ENCODE measurements around the gene MYO1H.
"Not testable (repeated sequence)": the region's sequence is repeated elsewhere in the genome, so short reads cannot be mapped to it uniquely, and the experiment has no call there.

Gene MYO1H

GRCh38 chr12:109473006-109473405 is 125.3 kb downstream of the MYO1H start:
- Histone ChIP-seq H3K4me1 (ENCODE audit: control insufficient read depth, insufficient read depth, low read length, poor library complexity, severe bottlenecking) (peaks cover 33% of the 10 kb centered on the region), H3K9me3 (ENCODE audit: control insufficient read depth, low read length) (no peaks in the 10 kb centered on the region), H3K27ac (ENCODE audit: low read depth, low read length, severe bottlenecking) (peak overlapping the region; percentile 16), H3K36me3 (ENCODE audit: control insufficient read depth, insufficient read depth, low read length) (peaks cover 73% of the 10 kb centered on the region), H3K4me3 (ENCODE audit: extremely low read depth, insufficient read depth, low read length, poor library complexity, severe bottlenecking) (no peak overlapping the region)
- WGBS, 2 experiments (ENCODE audit: insufficient coverage in 2 of 2) = 92 to 100% methylated on average over 1 to 2 of the region's 3 CpGs

GRCh38 chr12:109473526-109474270 is 126.0 kb downstream of the MYO1H start:
- WGBS, 2 experiments (ENCODE audit: insufficient coverage in 2 of 2) = 95 to 96% methylated on average over 13 to 15 of the region's 16 CpGs
- Histone ChIP-seq H3K27ac (ENCODE audit: low read depth, low read length, severe bottlenecking) (peak overlapping the region; percentile 16), H3K36me3 (ENCODE audit: control insufficient read depth, insufficient read depth, low read length) (peaks cover 66% of the 10 kb centered on the region), H3K4me1 (ENCODE audit: control insufficient read depth, insufficient read depth, low read length, poor library complexity, severe bottlenecking) (peaks cover 33% of the 10 kb centered on the region)
- not testable (repeated sequence) for H3K4me3 ChIP-seq (ENCODE audit: extremely low read depth, insufficient read depth, low read length, poor library complexity, severe bottlenecking); H3K9me3 ChIP-seq (ENCODE audit: control insufficient read depth, low read length)

GRCh38 chr12:109475121-109475520 is 127.4 kb downstream of the MYO1H start:
- WGBS, 2 experiments (ENCODE audit: insufficient coverage in 2 of 2) = 92 to 100% methylated on average over 3 to 4 of the region's 7 CpGs
- H3K4me1 ChIP-seq (ENCODE audit: control insufficient read depth, insufficient read depth, low read length, poor library complexity, severe bottlenecking) = peaks cover 35% of the 10 kb centered on the region
- H3K4me3 ChIP-seq (ENCODE audit: extremely low read depth, insufficient read depth, low read length, poor library complexity, severe bottlenecking) = peak overlapping the region; percentile 96
- H3K36me3 ChIP-seq (ENCODE audit: control insufficient read depth, insufficient read depth, low read length) = peaks cover 52% of the 10 kb centered on the region
- H3K27ac ChIP-seq (ENCODE audit: low read depth, low read length, severe bottlenecking) = no peak overlapping the region
- no peaks in the 10 kb centered on the region for H3K9me3 ChIP-seq (ENCODE audit: control insufficient read depth, low read length)

GRCh38 chr12:109475993-109476806 is 128.5 kb downstream of the MYO1H start:
- H3K9me3 ChIP-seq (ENCODE audit: control insufficient read depth, low read length) = no peaks in the 10 kb centered on the region
- 18 to 22% methylated on average over 16 to 19 of the region's 19 CpGs for whole genome bisulfite sequencing, 2 experiments (ENCODE audit: insufficient coverage in 2 of 2)
- peak overlapping the region; percentile 92 for H3K27ac ChIP-seq (ENCODE audit: low read depth, low read length, severe bottlenecking)
- H3K4me1 ChIP-seq (ENCODE audit: control insufficient read depth, insufficient read depth, low read length, poor library complexity, severe bottlenecking) = peaks cover 35% of the 10 kb centered on the region
- peak overlapping the region; percentile 96 for H3K4me3 ChIP-seq (ENCODE audit: extremely low read depth, insufficient read depth, low read length, poor library complexity, severe bottlenecking)
- H3K36me3 ChIP-seq (ENCODE audit: control insufficient read depth, insufficient read depth, low read length) = peaks cover 41% of the 10 kb centered on the region

- WGBS, 2 experiments (ENCODE audit: insufficient coverage in 2 of 2) = 0% methylated on average over 2 to 8 of the region's 11 CpGs
- Histone ChIP-seq H3K9me3 (ENCODE audit: control insufficient read depth, low read length) (no peaks in the 10 kb centered on the region), H3K4me1 (ENCODE audit: control insufficient read depth, insufficient read depth, low read length, poor library complexity, severe bottlenecking) (peaks cover 35% of the 10 kb centered on the region), H3K36me3 (ENCODE audit: control insufficient read depth, insufficient read depth, low read length) (peaks cover 35% of the 10 kb centered on the region), H3K4me3 (ENCODE audit: extremely low read depth, insufficient read depth, low read length, poor library complexity, severe bottlenecking) (peak overlapping the region; percentile 96), H3K27ac (ENCODE audit: low read depth, low read length, severe bottlenecking) (peak overlapping the region; percentile 92)
Observed at GRCh38 chr12:109476807-109477184, 129.1 kb downstream of the MYO1H start.

GRCh38 chr12:109477185-109477962 is 129.7 kb downstream of the MYO1H start, which contains the start of the genes KCTD10 and UBE3B:
TSS of gene KCTD10 (minus strand) at chr12:109477300. CDS start at chr12:109477262, 38 bp downstream.
TSS of gene UBE3B (plus strand) at chr12:109477634. CDS start at chr12:109483552, 5,918 bp downstream.
- 0 to 1% methylated on average over 31 to 35 of the region's 54 CpGs for WGBS, 2 experiments (ENCODE audit: insufficient coverage in 2 of 2)
- Histone ChIP-seq H3K36me3 (ENCODE audit: control insufficient read depth, insufficient read depth, low read length) (peaks cover 31% of the 10 kb centered on the region), H3K4me1 (ENCODE audit: control insufficient read depth, insufficient read depth, low read length, poor library complexity, severe bottlenecking) (peaks cover 35% of the 10 kb centered on the region), H3K4me3 (ENCODE audit: extremely low read depth, insufficient read depth, low read length, poor library complexity, severe bottlenecking) (peak within 1 kb of the TSS; percentile 96), H3K27ac (ENCODE audit: low read depth, low read length, severe bottlenecking) (peak within 1 kb of the TSS; percentile 92), H3K9me3 (ENCODE audit: control insufficient read depth, low read length) (no peaks in the 10 kb centered on the region)

GRCh38 chr12:109477963-109478315 is 130.2 kb downstream of the MYO1H start:
- Histone ChIP-seq H3K36me3 (ENCODE audit: control insufficient read depth, insufficient read depth, low read length) (peaks cover 28% of the 10 kb centered on the region), H3K27ac (ENCODE audit: low read depth, low read length, severe bottlenecking) (peak overlapping the region; percentile 92), H3K9me3 (ENCODE audit: control insufficient read depth, low read length) (no peaks in the 10 kb centered on the region), H3K4me1 (ENCODE audit: control insufficient read depth, insufficient read depth, low read length, poor library complexity, severe bottlenecking) (peaks cover 34% of the 10 kb centered on the region), H3K4me3 (ENCODE audit: extremely low read depth, insufficient read depth, low read length, poor library complexity, severe bottlenecking) (peak overlapping the region; percentile 96)
- WGBS, 2 experiments (ENCODE audit: insufficient coverage in 2 of 2) = 4 to 8% methylated on average over 6 to 9 of the region's 9 CpGs

GRCh38 chr12:109479761-109480160 is 132.1 kb downstream of the MYO1H start:
- Histone ChIP-seq H3K4me1 (ENCODE audit: control insufficient read depth, insufficient read depth, low read length, poor library complexity, severe bottlenecking) (peaks cover 17% of the 10 kb centered on the region), H3K36me3 (ENCODE audit: control insufficient read depth, insufficient read depth, low read length) (peaks cover 27% of the 10 kb centered on the region), H3K27ac (ENCODE audit: low read depth, low read length, severe bottlenecking) (no peak overlapping the region), H3K9me3 (ENCODE audit: control insufficient read depth, low read length) (no peaks in the 10 kb centered on the region), H3K4me3 (ENCODE audit: extremely low read depth, insufficient read depth, low read length, poor library complexity, severe bottlenecking) (no peak overlapping the region)
- WGBS, 2 experiments (ENCODE audit: insufficient coverage in 2 of 2) = 75% methylated on average over 1 of the region's 1 CpG; no CpG with 5 or more reads in 1 of the 2 experiments

- 90 to 100% methylated on average over 1 to 2 of the region's 4 CpGs for WGBS, 2 experiments (ENCODE audit: insufficient coverage in 2 of 2)
- peaks cover 11% of the 10 kb centered on the region for H3K4me1 ChIP-seq (ENCODE audit: control insufficient read depth, insufficient read depth, low read length, poor library complexity, severe bottlenecking)
- no peak overlapping the region for H3K27ac ChIP-seq (ENCODE audit: low read depth, low read length, severe bottlenecking)
- no peaks in the 10 kb centered on the region for H3K9me3 ChIP-seq (ENCODE audit: control insufficient read depth, low read length)
- peaks cover 27% of the 10 kb centered on the region for H3K36me3 ChIP-seq (ENCODE audit: control insufficient read depth, insufficient read depth, low read length)
- H3K4me3 ChIP-seq (ENCODE audit: extremely low read depth, insufficient read depth, low read length, poor library complexity, severe bottlenecking) = no peak overlapping the region
Observed at GRCh38 chr12:109480356-109480755, 132.7 kb downstream of the MYO1H start.

GRCh38 chr12:109481863-109482262 is 134.2 kb downstream of the MYO1H start:
- peaks cover 6% of the 10 kb centered on the region for H3K4me1 ChIP-seq (ENCODE audit: control insufficient read depth, insufficient read depth, low read length, poor library complexity, severe bottlenecking)
- WGBS, 2 experiments (ENCODE audit: insufficient coverage in 2 of 2) = no CpG with 5 or more reads among the region's 1 CpG
- H3K4me3 ChIP-seq (ENCODE audit: extremely low read depth, insufficient read depth, low read length, poor library complexity, severe bottlenecking) = no peak overlapping the region
- peaks cover 41% of the 10 kb centered on the region for H3K36me3 ChIP-seq (ENCODE audit: control insufficient read depth, insufficient read depth, low read length)
- H3K27ac ChIP-seq (ENCODE audit: low read depth, low read length, severe bottlenecking) = no peak overlapping the region
- H3K9me3 ChIP-seq (ENCODE audit: control insufficient read depth, low read length) = no peaks in the 10 kb centered on the region
